IMR-90 (cell line): Measurements from ENCODE around the gene PBX4. TPM values are rescaled to one million over a fixed set of nuclear protein-coding genes. Genes with fewer than 3 reads are reported as not detected.

ENCODE experiments used
- ATAC-seq: fragments of 200-7000 bp; cut with Tn5 transposase; 2 replicates; pipeline ENCODE4 v1.9.1; 2020; ENCODE audit warnings: low read depth, mild to moderate bottlenecking, moderate library complexity
- BruUV-seq: library from RNA; stranded (reverse); fragments of 400-500 nt; replicated peaks from 2 replicates; lab custom pipeline; 2021; lab: Mats Ljungman, UMichigan
- CTCF ChIA-PET: fragments of 300-600 bp; formaldehyde crosslinking; extraction: SDS; loops from one replicate; lab custom pipeline; 2021; ENCODE audit warnings: antibody characterized with exemption; lab: Yijun Ruan, JAX
- POLR2A ChIA-PET: fragments of 300-600 bp; sonication (Branson Sonifier 250); formaldehyde crosslinking; loops from one replicate; lab custom pipeline; 2022; ENCODE audit warnings: antibody characterized with exemption; ENCODE audit not compliant: unreplicated experiment; lab: Charles Lee
- DNase-seq: peaks from one replicate; pipeline ENCODE4 v3.0.0; 2013
- H2AFZ ChIP-seq: replicated peaks from 2 replicates; pipeline ENCODE3; 2013; ENCODE audit warnings: low read length, mild to moderate bottlenecking; ENCODE audit not compliant: poor library complexity
- H2AK5ac ChIP-seq: 2 replicates; pipeline ENCODE4 v1.6.1; 2013; ENCODE audit warnings: low read depth, low read length, inconsistent platforms
- H2AK9ac ChIP-seq: replicated peaks from 2 replicates; pipeline ENCODE3; 2013; ENCODE audit warnings: mild to moderate bottlenecking, low read depth, low read length, moderate library complexity; ENCODE audit not compliant: poor library complexity
- H2BK120ac ChIP-seq: 2 replicates; pipeline ENCODE4 v1.6.1; 2013; ENCODE audit warnings: low read depth, low read length, inconsistent platforms
- H2BK15ac ChIP-seq: 3 replicates; pipeline ENCODE4 v1.6.1; 2013; ENCODE audit warnings: low read depth, low read length, inconsistent platforms
- H2BK20ac ChIP-seq: 2 replicates; pipeline ENCODE4 v1.6.1; 2013; ENCODE audit warnings: low read depth, mild to moderate bottlenecking, inconsistent platforms, low read length, moderate library complexity
- H2BK5ac ChIP-seq: 2 replicates; pipeline ENCODE4 v1.6.1; 2013; ENCODE audit warnings: mild to moderate bottlenecking, low read depth, low read length, inconsistent platforms; ENCODE audit not compliant: poor library complexity, severe bottlenecking
- H3K14ac ChIP-seq: replicated peaks from 2 replicates; pipeline ENCODE4 v1.6.1; 2013; ENCODE audit warnings: low read depth, low read length, inconsistent platforms
- H3K18ac ChIP-seq: 2 replicates; pipeline ENCODE4 v1.6.1; 2013; ENCODE audit warnings: low read depth, low read length, control low read depth
- H3K23ac ChIP-seq: 2 replicates; pipeline ENCODE4 v1.6.1; 2013; ENCODE audit warnings: low read depth, low read length, inconsistent platforms
- H3K27ac ChIP-seq: 2 replicates; pipeline ENCODE4 v1.5.1; 2013; ENCODE audit warnings: mild to moderate bottlenecking, control low read depth, low read length; ENCODE audit not compliant: insufficient read depth
- H3K27me3 ChIP-seq: 2 replicates; pipeline ENCODE4 v1.6.1; 2013; ENCODE audit warnings: low read length; ENCODE audit not compliant: control insufficient read depth, insufficient read depth
- H3K36me3 ChIP-seq: 2 replicates; pipeline ENCODE4 v1.6.1; 2013; ENCODE audit warnings: low read length, mixed read lengths; ENCODE audit not compliant: control insufficient read depth, insufficient read depth
- H3K4ac ChIP-seq: 2 replicates; pipeline ENCODE4 v1.6.1; 2013; ENCODE audit warnings: low read depth, low read length, inconsistent platforms
- H3K4me1 ChIP-seq: 2 replicates; pipeline ENCODE4 v1.6.1; 2013; ENCODE audit warnings: low read length, mixed read lengths; ENCODE audit not compliant: control insufficient read depth, insufficient read depth
- H3K4me2 ChIP-seq: 2 replicates; pipeline ENCODE4 v1.6.1; 2013; ENCODE audit warnings: low read depth, mild to moderate bottlenecking, control low read depth, low read length, moderate library complexity
- H3K4me3 ChIP-seq: 2 replicates; pipeline ENCODE4 v1.5.1; 2013; ENCODE audit warnings: low read depth, mild to moderate bottlenecking, control low read depth, low read length, moderate library complexity; ENCODE audit not compliant: insufficient read depth
- H3K56ac ChIP-seq: 2 replicates; pipeline ENCODE4 v1.6.1; 2013; ENCODE audit warnings: low read length, inconsistent platforms; ENCODE audit not compliant: insufficient read depth; ENCODE audit errors: extremely low read depth
- H3K79me1 ChIP-seq, 2 experiments: 2 replicates each; pipeline ENCODE4 v1.6.1; 2013; ENCODE audit warnings: low read length in 2 of 2, inconsistent platforms in 1 of 2, low read depth in 1 of 2
- H3K9ac ChIP-seq: 2 replicates; pipeline ENCODE4 v1.6.1; 2013; ENCODE audit warnings: low read depth, low read length, control low read depth
- H3K9me1 ChIP-seq: 2 replicates; pipeline ENCODE4 v1.6.1; 2013; ENCODE audit warnings: low read length, inconsistent platforms; ENCODE audit not compliant: insufficient read depth
- H3K9me3 ChIP-seq: 2 replicates; pipeline ENCODE4 v1.6.1; 2013; ENCODE audit warnings: low read length; ENCODE audit not compliant: control insufficient read depth, insufficient read depth
- H4K20me1 ChIP-seq: 2 replicates; pipeline ENCODE4 v1.6.1; 2013; ENCODE audit warnings: low read length, inconsistent platforms; ENCODE audit not compliant: insufficient read depth
- H4K5ac ChIP-seq: 2 replicates; pipeline ENCODE4 v1.6.1; 2013; ENCODE audit warnings: mild to moderate bottlenecking, low read depth, low read length, control low read depth
- H4K8ac ChIP-seq, 2 experiments: 2 replicates each; pipeline ENCODE4 v1.6.1; 2013; ENCODE audit warnings: low read depth in 2 of 2, low read length in 2 of 2, control low read depth in 1 of 2, inconsistent platforms in 1 of 2
- H4K91ac ChIP-seq: 2 replicates; pipeline ENCODE4 v1.6.1; 2013; ENCODE audit warnings: low read depth, low read length, inconsistent platforms; ENCODE audit not compliant: insufficient read depth
- BHLHE40 ChIP-seq: fragments of 150-350 bp; IDR thresholded peaks from 2 replicates; pipeline ENCODE4 v1.6.1; 2016; ENCODE audit warnings: mild to moderate bottlenecking, low read depth, low read length
- CHD1 ChIP-seq: IDR thresholded peaks from 2 replicates; pipeline ENCODE4 v1.6.1; 2012; ENCODE audit warnings: low read depth, low read length, improper control_type of control experiment
- CTCF ChIP-seq: conservative IDR thresholded peaks from 2 replicates; pipeline ENCODE4 v1.5.1; 2012; ENCODE audit warnings: mild to moderate bottlenecking, low read depth, low read length, improper control_type of control experiment
- ELK1 ChIP-seq: fragments of 150-350 bp; IDR thresholded peaks from 2 replicates; pipeline ENCODE4 v1.6.1; 2016; ENCODE audit warnings: low read depth, mild to moderate bottlenecking, low read length, moderate library complexity, borderline replicate concordance
- FOS ChIP-seq: fragments of 150-350 bp; IDR thresholded peaks from 2 replicates; pipeline ENCODE4 v1.6.1; 2016; ENCODE audit warnings: low read depth, low read length
- MAFK ChIP-seq: IDR thresholded peaks from 2 replicates; pipeline ENCODE4 v1.6.1; 2012; ENCODE audit warnings: low read depth, low read length, improper control_type of control experiment
- MAZ ChIP-seq: IDR thresholded peaks from 2 replicates; pipeline ENCODE4 v1.6.1; 2012; ENCODE audit warnings: low read depth, mild to moderate bottlenecking, low read length, improper control_type of control experiment, moderate library complexity, borderline replicate concordance
- MXI1 ChIP-seq: IDR thresholded peaks from 2 replicates; pipeline ENCODE4 v1.6.1; 2012; ENCODE audit warnings: low read depth, mild to moderate bottlenecking, low read length, moderate library complexity, borderline replicate concordance
- NFE2L2 ChIP-seq: fragments of 150-350 bp; IDR thresholded peaks from 2 replicates; pipeline ENCODE4 v1.6.1; 2016; ENCODE audit warnings: low read depth, mild to moderate bottlenecking, low read length
- POLR2A ChIP-seq: IDR thresholded peaks from 2 replicates; pipeline ENCODE4 v1.6.1; 2012; ENCODE audit warnings: mild to moderate bottlenecking, low read depth, low read length
- RAD21 ChIP-seq: IDR thresholded peaks from 2 replicates; pipeline ENCODE4 v1.6.1; 2012; ENCODE audit warnings: low read length, improper control_type of control experiment
- RFX5 ChIP-seq: IDR thresholded peaks from 2 replicates; pipeline ENCODE4 v1.8.0; 2012; ENCODE audit warnings: low read depth, mild to moderate bottlenecking, low read length, moderate library complexity
- SMC3 ChIP-seq: fragments of 150-350 bp; IDR thresholded peaks from 2 replicates; pipeline ENCODE4 v1.6.1; 2016; ENCODE audit warnings: low read depth, mild to moderate bottlenecking, antibody characterized with exemption, low read length, moderate library complexity
- USF2 ChIP-seq: fragments of 150-350 bp; IDR thresholded peaks from 2 replicates; pipeline ENCODE4 v1.6.1; 2017; ENCODE audit warnings: mild to moderate bottlenecking, antibody characterized with exemption, low read length, low read depth
- WGBS, 2 experiments: methylation state at CpG; one replicate each; pipeline versions ENCODE4 v1.1.5 to v1.1.7; 2013; ENCODE audit warnings: missing lambda C conversion rate in 2 of 2; ENCODE audit not compliant: insufficient read length in 1 of 2; ENCODE audit errors: extremely low coverage in 2 of 2; 5-methylcytosine and 5-hydroxymethylcytosine counted together
- dilution Hi-C: fragments of 300-500 bp; cut with HindIII; formaldehyde crosslinking; loops from one replicate; pipeline ENCODE4 v1.14.3; 2018; ENCODE audit warnings: low sequenced_read_pairs; ENCODE audit not compliant: unreplicated experiment
- in situ Hi-C: fragments of 300-500 bp; cut with MboI; formaldehyde crosslinking; loops from 3 replicates; pipeline ENCODE4 v1.14.3; 2019; ENCODE audit warnings: low sequenced_read_pairs, inconsistent platforms, mixed read lengths
- intact Hi-C: fragments of 100-400 bp; cut with micrococcal nuclease; formaldehyde crosslinking; loops from 2 replicates; pipeline ENCODE4 v1.10.0; 2022
- polyA plus RNA-seq, 3 experiments: library from polyadenylated mRNA; depleted of rRNA; stranded (reverse); fragments of >200 nt; gene quantifications; 2 replicates each; pipeline ENCODE4 v1.2.3, GENCODE V29; 2012; ENCODE audit warnings: low replicate concordance in 1 of 3
- total RNA-seq: library from RNA; depleted of rRNA; stranded (reverse); fragments of >200 nt; gene quantifications from 2 replicates; pipeline ENCODE4 v1.2.3, GENCODE V29; 2012

PBX4 gene
- total and polyA plus RNA-seq, 2 of the 4 experiments (the other 2 are of a cell fraction), result 0.90 to 2.9 TPM

- no peak overlapping the region for H3K9ac ChIP-seq
- no peak overlapping the region for H3K14ac ChIP-seq
- BruUV-seq, result no TSS peak
- peaks cover 6% of the 10 kb centered on the region for H3K4me1 ChIP-seq
- no peak overlapping the region for H2BK15ac ChIP-seq
- POLR2A ChIA-PET, result no interaction called here
- no peaks in the 10 kb centered on the region for H3K9me3 ChIP-seq
- no peak overlapping the region for H3K27ac ChIP-seq
- H4K5ac ChIP-seq, result no peak overlapping the region
- H3K4ac ChIP-seq, result no peak overlapping the region
- no peak overlapping the region for H4K8ac ChIP-seq
- H3K18ac ChIP-seq, result no peak overlapping the region
- H2AK9ac ChIP-seq, result peak overlapping the region; percentile 3
- no peak overlapping the region for H3K23ac ChIP-seq
- peaks cover 9 to 34% of the 10 kb centered on the region in 2 experiments for H3K79me1 ChIP-seq
- no peak overlapping the region for H2BK20ac ChIP-seq
- WGBS, 2 experiments, result 95% methylated on average over 8 of the region's 28 CpGs; no CpG with 5 or more reads in 1 of the 2 experiments
- H4K91ac ChIP-seq, result no peak overlapping the region
- peaks cover 26% of the 10 kb centered on the region for H3K36me3 ChIP-seq
- no peak overlapping the region for H2BK120ac ChIP-seq
- intact Hi-C loops, result no loop called here
- dilution Hi-C loops, result no loop called here
- TF ChIP-seq CHD1, result no peak
- no peak for TF ChIP-seq RFX5
- TF ChIP-seq MAFK, result no peak
- no peak for TF ChIP-seq FOS
- TF ChIP-seq MAZ, result no peak
- TF ChIP-seq CTCF, result no peak
- no peak for TF ChIP-seq NFE2L2
- TF ChIP-seq POLR2A, result no peak
- no peak for TF ChIP-seq SMC3
- TF ChIP-seq MXI1, result no peak
- no peak for TF ChIP-seq RAD21
- TF ChIP-seq BHLHE40, result no peak
- no peak for TF ChIP-seq USF2
- no peak for TF ChIP-seq ELK1
- no peaks in the 10 kb centered on the region for H3K27me3 ChIP-seq
- ATAC-seq (no peak), DNase-seq (no peak)
- no peak overlapping the region for H3K56ac ChIP-seq
- H3K4me2 ChIP-seq, result no peak overlapping the region
- CTCF ChIA-PET, result no interaction called here
- in situ Hi-C loops, result loop anchor here (25.0 kb wide), 1 partner anchor 436 kb away; no protein-coding TSS in a partner anchor
- H3K4me3 ChIP-seq, result no peak overlapping the region
- no peak overlapping the region for H2AK5ac ChIP-seq
- peaks cover 33% of the 10 kb centered on the region for H4K20me1 ChIP-seq
- no peak overlapping the region for H2BK5ac ChIP-seq
- H2AFZ ChIP-seq, result peak overlapping the region; percentile 14
- no peaks in the 10 kb centered on the region for H3K9me1 ChIP-seq
Observed at GRCh38 chr19:19526581-19527370, 91.7 kb downstream of the PBX4 start.
